OCI-LY3 (cell line): ENCODE data around the gene PCGF1.

Experiments used
- H2AFZ ChIP-seq: fragments of 200-600, 300-600 bp; shearing (Covaris generic); 2 replicates; pipeline ENCODE4 v1.6.0; 2014; ENCODE audit warnings: antibody characterized with exemption, low read depth, low read length
- H3K27ac ChIP-seq: fragments of 200-600, 300-600 bp; sonication (generic); 2 replicates; pipeline ENCODE4 v1.5.1; 2014; ENCODE audit warnings: mild to moderate bottlenecking, low read length, moderate library complexity, mixed read lengths
- H3K27me3 ChIP-seq: fragments of 200-600, 300-600 bp; sonication (generic); 2 replicates; pipeline ENCODE4 v1.6.1; 2014; ENCODE audit warnings: low read depth, low read length, mixed read lengths
- H3K36me3 ChIP-seq: fragments of 200-600, 300-600 bp; sonication (generic); replicated peaks from 2 replicates; pipeline ENCODE3; 2014; ENCODE audit warnings: low read depth, low read length, mixed read lengths
- H3K4me1 ChIP-seq: fragments of 300-600, 200-600 bp; sonication (generic); 2 replicates; pipeline ENCODE4 v1.6.1; 2014; ENCODE audit warnings: low read length, mixed read lengths
- H3K4me2 ChIP-seq: fragments of 200-600, 300-600 bp; sonication (generic); 2 replicates; pipeline ENCODE4 v1.6.1; 2014; ENCODE audit warnings: low read length, mixed read lengths
- H3K4me3 ChIP-seq: fragments of 300-600, 200-600 bp; sonication (generic); 2 replicates; pipeline ENCODE4 v1.5.1; 2014; ENCODE audit warnings: antibody characterized with exemption, mild to moderate bottlenecking, low read length, moderate library complexity
- H3K79me2 ChIP-seq: fragments of 300-600, 200-600 bp; shearing (Covaris generic); 2 replicates; pipeline ENCODE4 v1.6.1; 2014; ENCODE audit warnings: mild to moderate bottlenecking, low read length, mixed read lengths
- H3K9ac ChIP-seq: fragments of 300-600, 200-600 bp; shearing (Covaris generic); 2 replicates; pipeline ENCODE4 v1.6.0; 2014; ENCODE audit warnings: mild to moderate bottlenecking, low read length, moderate library complexity
- H3K9me3 ChIP-seq: fragments of 200-600, 300-600 bp; shearing (Covaris generic); 2 replicates; pipeline ENCODE4 v1.6.1; 2014; ENCODE audit warnings: low read length, mixed read lengths; ENCODE audit not compliant: insufficient read depth
- H4K20me1 ChIP-seq: fragments of 200-600, 300-600 bp; sonication (generic); 2 replicates; pipeline ENCODE4 v1.6.1; 2016; ENCODE audit warnings: low read length, mixed read lengths; ENCODE audit not compliant: insufficient read depth
- EZH2phosphoT487 ChIP-seq: fragments of 200-600 bp; shearing (Covaris generic); IDR thresholded peaks from 2 replicates; pipeline ENCODE4 v1.6.1; 2018; ENCODE audit warnings: antibody characterized with exemption, mixed run types, low read depth
- TF ChIP-seq, protein P1 (sequence below): fragments of 200-600, 300-600 bp; sonication (generic); IDR thresholded peaks from 2 replicates; pipeline ENCODE4 v1.5.1; 2014; ENCODE audit warnings: antibody characterized with exemption, low read length, low read depth

PCGF1 gene

DNA sequence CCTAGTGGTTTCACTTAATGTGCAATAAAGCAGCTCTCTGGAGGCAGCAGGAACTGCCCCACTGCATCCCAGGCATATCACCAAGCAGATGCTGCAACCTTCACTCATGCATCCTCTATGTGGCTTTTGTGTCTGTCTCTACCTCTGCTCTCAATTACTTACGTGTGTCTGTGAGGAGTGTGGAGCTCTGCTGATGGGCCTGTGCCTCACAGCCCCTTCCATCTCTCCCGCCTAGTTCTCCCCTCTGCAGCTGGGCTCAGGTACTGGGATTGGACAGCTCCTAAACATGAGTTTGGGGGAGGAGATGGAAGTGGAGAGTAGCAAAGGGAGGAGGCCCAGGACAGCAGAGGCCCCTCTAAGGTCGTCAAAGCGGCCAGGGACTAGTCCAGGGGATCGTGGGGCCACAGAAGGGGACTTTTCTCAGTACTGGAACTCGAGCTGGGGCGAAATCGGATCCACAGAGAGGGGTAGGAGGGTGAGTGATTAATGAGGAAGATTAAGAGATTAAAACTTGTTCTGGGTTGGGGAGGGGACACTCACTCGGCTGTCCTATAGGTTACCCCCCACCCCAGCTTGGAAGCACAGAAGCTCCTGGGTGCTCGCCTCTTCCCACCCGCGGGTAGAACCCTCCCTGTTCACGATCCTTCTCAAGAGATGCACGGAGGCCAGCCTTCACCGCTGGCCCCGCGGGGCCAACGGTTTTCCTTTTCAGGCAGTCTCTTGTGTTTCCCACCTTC lies 6.0 kb downstream of the PCGF1 start:
- H3K79me2 ChIP-seq: peaks cover 5% of the 10 kb centered on the region
- no peak overlapping the region for H3K4me2 ChIP-seq
- no peak overlapping the region for H3K9ac ChIP-seq
- H3K4me1 ChIP-seq: peaks cover 14% of the 10 kb centered on the region; the same call in 1 of the 2 replicates
- H3K27ac ChIP-seq: no peak overlapping the region
- no peaks in the 10 kb centered on the region for H3K27me3 ChIP-seq
- no peak for TF ChIP-seq EZH2phosphoT487
- TF ChIP-seq, protein P1, sequence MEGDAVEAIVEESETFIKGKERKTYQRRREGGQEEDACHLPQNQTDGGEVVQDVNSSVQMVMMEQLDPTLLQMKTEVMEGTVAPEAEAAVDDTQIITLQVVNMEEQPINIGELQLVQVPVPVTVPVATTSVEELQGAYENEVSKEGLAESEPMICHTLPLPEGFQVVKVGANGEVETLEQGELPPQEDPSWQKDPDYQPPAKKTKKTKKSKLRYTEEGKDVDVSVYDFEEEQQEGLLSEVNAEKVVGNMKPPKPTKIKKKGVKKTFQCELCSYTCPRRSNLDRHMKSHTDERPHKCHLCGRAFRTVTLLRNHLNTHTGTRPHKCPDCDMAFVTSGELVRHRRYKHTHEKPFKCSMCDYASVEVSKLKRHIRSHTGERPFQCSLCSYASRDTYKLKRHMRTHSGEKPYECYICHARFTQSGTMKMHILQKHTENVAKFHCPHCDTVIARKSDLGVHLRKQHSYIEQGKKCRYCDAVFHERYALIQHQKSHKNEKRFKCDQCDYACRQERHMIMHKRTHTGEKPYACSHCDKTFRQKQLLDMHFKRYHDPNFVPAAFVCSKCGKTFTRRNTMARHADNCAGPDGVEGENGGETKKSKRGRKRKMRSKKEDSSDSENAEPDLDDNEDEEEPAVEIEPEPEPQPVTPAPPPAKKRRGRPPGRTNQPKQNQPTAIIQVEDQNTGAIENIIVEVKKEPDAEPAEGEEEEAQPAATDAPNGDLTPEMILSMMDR: no peak
- peaks cover 13% of the 10 kb centered on the region for H3K36me3 ChIP-seq
- H2AFZ ChIP-seq: no peak overlapping the region
- no peaks in the 10 kb centered on the region for H4K20me1 ChIP-seq
- no peaks in the 10 kb centered on the region for H3K9me3 ChIP-seq
- H3K4me3 ChIP-seq: no peak overlapping the region

DNA sequence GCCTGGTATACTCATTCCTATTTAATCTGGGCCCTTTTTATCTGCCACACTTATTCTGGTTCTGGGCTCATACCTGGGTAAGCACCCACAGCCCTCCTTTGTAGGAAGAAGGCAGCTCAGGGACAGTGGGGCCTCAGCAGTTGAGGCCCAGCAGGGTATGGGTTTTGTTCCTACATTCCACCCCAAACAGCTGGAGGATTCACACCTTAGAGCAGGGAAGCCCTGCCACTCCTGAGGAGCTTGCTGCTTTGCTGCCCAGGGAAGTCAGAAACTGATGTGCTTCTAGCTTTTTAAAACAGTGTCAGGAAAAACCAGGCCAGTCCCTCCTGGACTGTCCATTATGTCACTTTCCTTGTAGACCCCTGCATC lies 6.9 kb downstream of the PCGF1 start:
- peaks cover 8% of the 10 kb centered on the region; the same call in 1 of the 2 replicates for H3K4me1 ChIP-seq
- H3K4me2 ChIP-seq: no peak overlapping the region
- H3K79me2 ChIP-seq: no peaks in the 10 kb centered on the region
- no peaks in the 10 kb centered on the region for H4K20me1 ChIP-seq
- H2AFZ ChIP-seq: no peak overlapping the region
- H3K36me3 ChIP-seq: peaks cover 7% of the 10 kb centered on the region
- no peak overlapping the region for H3K27ac ChIP-seq
- TF ChIP-seq, protein P1: no peak
- no peak for TF ChIP-seq EZH2phosphoT487
- H3K4me3 ChIP-seq: no peak overlapping the region
- no peak overlapping the region for H3K9ac ChIP-seq
- H3K27me3 ChIP-seq: no peaks in the 10 kb centered on the region
- H3K9me3 ChIP-seq: no peaks in the 10 kb centered on the region

DNA sequence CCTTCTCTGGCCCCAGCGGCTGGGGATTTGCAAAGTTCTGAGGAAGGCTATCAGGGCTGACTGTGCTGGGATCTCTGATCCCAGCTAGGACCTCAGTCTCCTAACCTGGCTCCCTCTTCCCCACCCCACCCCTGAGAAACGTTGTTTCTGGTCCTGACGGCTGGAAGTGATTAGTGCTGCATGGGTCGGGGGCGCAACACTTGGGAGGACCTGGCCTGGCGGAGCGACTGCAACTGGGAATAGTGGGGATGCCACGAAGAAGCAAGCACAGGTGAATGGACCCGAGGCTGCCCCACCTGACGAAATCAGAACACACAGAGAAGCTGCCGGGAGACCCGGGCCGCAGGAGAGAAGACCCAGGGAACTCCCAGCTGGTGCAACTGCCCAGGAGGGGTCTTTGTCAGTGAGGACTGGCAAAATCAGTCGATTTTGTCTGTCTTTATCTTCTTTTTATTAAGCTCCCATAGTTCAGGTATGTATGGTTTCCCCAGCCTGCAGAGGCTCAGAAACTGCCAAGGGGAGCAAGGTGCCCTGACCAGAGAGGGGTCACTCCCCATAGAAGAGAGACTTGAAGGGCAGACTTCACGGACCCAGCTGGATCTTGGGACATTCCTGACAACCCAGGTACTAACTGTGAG lies 7.4 kb downstream of the PCGF1 start:
- peaks cover 4% of the 10 kb centered on the region; the same call in 1 of the 2 replicates for H3K4me1 ChIP-seq
- H3K4me2 ChIP-seq: no peak overlapping the region
- TF ChIP-seq EZH2phosphoT487: no peak
- TF ChIP-seq, protein P1: no peak
- H3K79me2 ChIP-seq: no peaks in the 10 kb centered on the region
- H3K9ac ChIP-seq: no peak overlapping the region
- H3K27ac ChIP-seq: no peak overlapping the region
- H3K27me3 ChIP-seq: no peaks in the 10 kb centered on the region
- no peaks in the 10 kb centered on the region for H3K9me3 ChIP-seq
- no peaks in the 10 kb centered on the region for H4K20me1 ChIP-seq
- H3K4me3 ChIP-seq: no peak overlapping the region
- peaks cover 2% of the 10 kb centered on the region for H3K36me3 ChIP-seq
- H2AFZ ChIP-seq: no peak overlapping the region

DNA sequence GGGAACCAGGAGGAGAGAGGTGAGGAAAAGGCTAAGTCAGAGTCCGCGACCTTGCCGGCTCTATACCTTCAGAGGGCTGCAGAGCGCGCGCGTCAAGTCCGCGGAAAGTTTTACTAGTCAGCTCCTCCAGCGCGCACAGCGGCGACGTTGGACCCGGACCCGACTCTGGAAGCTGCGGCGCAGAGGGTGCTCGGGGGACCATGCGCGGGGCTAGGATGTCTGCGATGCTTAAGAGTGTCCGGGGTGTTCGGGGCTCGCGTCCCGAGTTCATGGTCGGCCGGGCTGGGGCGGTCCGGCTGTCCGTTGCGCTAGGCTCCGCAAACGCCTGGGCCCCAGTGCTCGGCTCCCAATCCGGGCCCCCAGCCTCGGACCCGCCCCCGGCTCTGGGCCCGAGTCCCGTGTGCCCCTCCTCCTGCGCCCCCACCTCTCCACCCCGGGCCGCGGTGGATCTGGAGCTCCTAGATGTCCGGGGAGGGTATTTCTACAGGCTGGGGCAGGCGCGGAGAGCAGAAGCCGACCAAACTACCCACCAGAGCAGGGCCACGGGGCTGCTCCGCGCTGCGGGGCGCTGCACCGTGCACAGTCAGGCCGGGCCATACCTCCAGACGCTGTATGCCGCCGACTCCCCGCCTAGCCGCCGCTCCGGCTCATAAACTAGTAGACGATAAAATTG lies 8.1 kb downstream of the PCGF1 start, which contains the start of gene LBX2:
Gene LBX2, minus strand, starts transcription at position 337 of the 673 bp plus-strand sequence. Its CDS starts 66 bp downstream, at position 271.
- H3K36me3 ChIP-seq: no peaks in the 10 kb centered on the region
- H3K27ac ChIP-seq: no peak within 1 kb of the TSS
- TF ChIP-seq EZH2phosphoT487: no peak
- TF ChIP-seq, protein P1: no peak
- H2AFZ ChIP-seq: no peak within 1 kb of the TSS
- H4K20me1 ChIP-seq: no peaks in the 10 kb centered on the region
- H3K9me3 ChIP-seq: no peaks in the 10 kb centered on the region
- H3K4me2 ChIP-seq: no peak within 1 kb of the TSS
- H3K79me2 ChIP-seq: no peaks in the 10 kb centered on the region
- no peak within 1 kb of the TSS for H3K4me3 ChIP-seq
- peaks cover 4% of the 10 kb centered on the region; the same call in 1 of the 2 replicates for H3K4me1 ChIP-seq
- no peak within 1 kb of the TSS for H3K9ac ChIP-seq
- H3K27me3 ChIP-seq: no peaks in the 10 kb centered on the region
